Prostate gland (tissue), 2 donors: ENCODE measurements around the gene ATG5. TPM values are rescaled to one million over a fixed set of nuclear protein-coding genes. Genes with fewer than 3 reads are reported as not detected.
"Not testable (repeated sequence)": the region's sequence is repeated elsewhere in the genome, so short reads cannot be mapped to it uniquely, and the experiment has no call there.

Source experiments
- DNase-seq: peaks from one replicate; pipeline ENCODE4 v3.0.0-alpha.2; 2019; ENCODE audit warnings: low spot score
- H3K27ac ChIP-seq, 2 donors: fragments of 200-600 bp; sonication (generic); 2 replicates each; pipeline ENCODE4 v1.5.1; 2017 to 2019
- H3K27me3 ChIP-seq: fragments of 200-600 bp; sonication (generic); replicated peaks from 2 replicates; pipeline ENCODE4 v1.5.1; 2019; ENCODE audit not compliant: insufficient read depth
- H3K36me3 ChIP-seq, 2 donors: fragments of 200-600 bp; sonication (generic); 1 replicate in 1 of 2; 2 replicates in 1 of 2; pipeline versions ENCODE4 v1.5.1 to v1.8.1; 2017 to 2019
- H3K4me1 ChIP-seq: fragments of 200-600 bp; sonication (generic); replicated peaks from 2 replicates; pipeline ENCODE4 v1.5.1; 2019
- H3K4me3 ChIP-seq, 2 donors: fragments of 200-600 bp; sonication (generic); 2 replicates each; pipeline ENCODE4 v1.5.1; 2017 to 2019
- H3K9me3 ChIP-seq: fragments of 200-600 bp; sonication (generic); 2 replicates; pipeline ENCODE4 v1.5.1; 2017
- CTCF ChIP-seq, 4 experiments: fragments of 200-600 bp in 2 of 4; fragments of 450-650 bp in 2 of 4; sonication (generic) in 2 of 4; IDR thresholded peaks; 1 replicate in 3 of 4; 2 replicates in 1 of 4; pipeline ENCODE4 v1.5.1; 2016 to 2019; ENCODE audit warnings: antibody characterized with exemption in 4 of 4, mild to moderate bottlenecking in 2 of 4, moderate library complexity in 2 of 4
- POLR2A ChIP-seq: fragments of 450-650 bp; IDR thresholded peaks from one replicate; pipeline ENCODE4 v1.6.1; 2016; ENCODE audit warnings: antibody characterized with exemption, mild to moderate bottlenecking
- POLR2AphosphoS5 ChIP-seq: sonication (generic); formaldehyde crosslinking; IDR thresholded peaks from one replicate; pipeline ENCODE4 v1.6.1; 2017; ENCODE audit warnings: antibody characterized with exemption
- WGBS: methylation state at CpG from one replicate; pipeline ENCODE4 v1.1.5; 2018; 5-methylcytosine and 5-hydroxymethylcytosine counted together
- intact Hi-C: fragments of 100-400 bp; cut with DNase I; formaldehyde crosslinking; loops from one replicate; pipeline ENCODE4 v1.14.2; 2022
- total RNA-seq, 2 donors: library from RNA; depleted of rRNA; stranded (reverse); fragments of >200 nt; gene quantifications; one replicate each; pipeline ENCODE4 v1.1.0, GENCODE V29; 2016

Gene ATG5
- total RNA-seq, 2 donors from 2014 or later: 31.9 to 34.3 TPM

- DNase-seq: no peak
- WGBS: 92% methylated on average over 1 of the region's 1 CpG
- intact Hi-C loops: no loop called here
- no peaks in the 10 kb centered on the region for H3K36me3 ChIP-seq
- H3K27me3 ChIP-seq: no peaks in the 10 kb centered on the region
- H3K4me1 ChIP-seq: no peaks in the 10 kb centered on the region
- no peaks in the 10 kb centered on the region for H3K9me3 ChIP-seq
- TF ChIP-seq CTCF (IDR thresholded peaks at IDR 0.05) (no peak), POLR2A (no peak), POLR2AphosphoS5 (no peak)
- no peak overlapping the region for H3K4me3 ChIP-seq
- no peak overlapping the region for H3K27ac ChIP-seq
Measured at GRCh38 chr6:106253731-106254130, 71.8 kb downstream of the ATG5 start.

DNA sequence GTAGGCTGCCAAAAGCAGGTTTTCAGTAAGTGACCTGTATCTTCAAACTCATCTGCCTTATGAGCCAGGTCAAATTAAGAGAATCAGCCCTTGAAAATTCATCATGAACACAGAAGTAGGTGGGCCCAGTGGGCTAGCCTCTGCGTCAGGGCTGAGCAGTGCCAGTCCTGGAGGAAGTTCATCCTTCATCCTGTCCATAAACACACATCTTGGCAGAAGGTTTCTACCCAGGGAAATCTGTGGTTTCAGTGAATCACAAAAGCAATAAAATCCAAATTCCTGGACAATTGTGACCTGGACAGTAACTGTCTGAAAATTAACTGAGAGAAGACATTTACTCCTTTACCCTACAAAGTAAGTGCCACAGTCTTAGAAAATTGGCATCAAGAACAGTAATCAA, 72.4 kb downstream of the ATG5 start:
- Histone ChIP-seq H3K36me3 (no peaks in the 10 kb centered on the region), H3K4me3 (no peak overlapping the region), H3K27ac (no peak overlapping the region), H3K27me3 (no peaks in the 10 kb centered on the region), H3K9me3 (no peaks in the 10 kb centered on the region), H3K4me1 (no peaks in the 10 kb centered on the region)
- 64% methylated on average over 1 of the region's 1 CpG for WGBS
- DNase-seq: no peak
- TF ChIP-seq POLR2A (no peak), CTCF (IDR thresholded peaks at IDR 0.05) (no peak), POLR2AphosphoS5 (no peak)
- intact Hi-C loops: no loop called here

DNA sequence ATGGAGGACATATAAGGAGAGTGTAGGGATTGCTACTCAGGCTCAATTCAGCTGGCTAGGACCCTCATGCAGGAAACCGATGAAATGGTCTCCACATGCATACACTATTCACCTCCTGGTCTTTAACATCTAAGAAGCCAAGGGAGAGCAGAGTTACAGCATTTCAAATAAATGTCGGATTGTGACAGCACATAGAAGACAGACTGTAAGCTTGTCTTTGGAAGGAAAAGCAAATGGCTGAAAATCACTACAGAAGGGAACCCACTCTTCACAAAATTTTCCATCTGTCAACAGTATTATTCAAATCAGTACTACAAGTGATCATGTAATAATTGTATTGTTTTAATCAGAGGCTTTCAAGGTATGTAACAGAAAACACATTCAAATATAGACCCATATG, 72.9 kb downstream of the ATG5 start:
- WGBS: 80% methylated on average over 2 of the region's 2 CpGs
- intact Hi-C loops: no loop called here

GRCh38 chr6:106251531-106252255, 73.9 kb downstream of the ATG5 start:
- H3K27me3 ChIP-seq, H3K36me3 ChIP-seq, H3K4me3 ChIP-seq, H3K4me1 ChIP-seq, H3K27ac ChIP-seq, H3K9me3 ChIP-seq, intact Hi-C loops, DNase-seq: not testable (repeated sequence)
- 91% methylated on average over 8 of the region's 8 CpGs for WGBS

More for the DNA sequence above, 72.9 kb downstream of the ATG5 start:
- no peak for DNase-seq
- Histone ChIP-seq H3K9me3 (no peaks in the 10 kb centered on the region), H3K4me1 (no peaks in the 10 kb centered on the region), H3K27me3 (no peaks in the 10 kb centered on the region), H3K36me3 (no peaks in the 10 kb centered on the region), H3K4me3 (no peak overlapping the region), H3K27ac (no peak overlapping the region)
- TF ChIP-seq POLR2AphosphoS5 (no peak), POLR2A (no peak), CTCF (IDR thresholded peaks at IDR 0.05) (no peak)

- no peak overlapping the region for H3K27ac ChIP-seq
- H3K27me3 ChIP-seq: no peaks in the 10 kb centered on the region
- no peaks in the 10 kb centered on the region for H3K4me1 ChIP-seq
- H3K4me3 ChIP-seq: no peak overlapping the region
- TF ChIP-seq POLR2AphosphoS5 (no peak), CTCF (IDR thresholded peaks at IDR 0.05) (no peak), POLR2A (no peak)
- 92% methylated on average over 4 of the region's 4 CpGs for WGBS
- H3K9me3 ChIP-seq: no peaks in the 10 kb centered on the region
- H3K36me3 ChIP-seq: no peaks in the 10 kb centered on the region
- DNase-seq: no peak
- intact Hi-C loops: no loop called here
Measured at GRCh38 chr6:106250953-106251352, 74.6 kb downstream of the ATG5 start.
